Activated T-cell treated with anti-CD3 and anti-CD28 coated beads, Interleukin-2, amount 50 U/mL, for 4 hours (primary cell): ENCODE data around the gene CFAP157. TPM values are rescaled to one million over a fixed set of nuclear protein-coding genes. Genes with fewer than 3 reads are reported as not detected.

ENCODE experiments used
- ATAC-seq, 2 donors: fragments of 200-7000 bp; cut with Tn5 transposase; one replicate each; pipeline ENCODE4 v1.10.0; 2021
- DNase-seq: peaks from one replicate; pipeline ENCODE4 v3.0.0-alpha.2; 2020
- H3K27me3 Mint-ChIP-seq: one replicate; pipeline ENCODE4 v1.8.0; 2021; ENCODE audit warnings: low read depth, mixed read lengths
- H3K36me3 Mint-ChIP-seq: one replicate; pipeline ENCODE4 v1.8.0; 2022; ENCODE audit warnings: mixed read lengths; ENCODE audit not compliant: insufficient read depth
- H3K4me1 Mint-ChIP-seq: one replicate; pipeline ENCODE4 v1.8.0; 2021; ENCODE audit warnings: low read depth, mixed read lengths
- H3K4me3 Mint-ChIP-seq: one replicate; pipeline ENCODE4 v1.8.0; 2021; ENCODE audit warnings: mild to moderate bottlenecking, moderate library complexity, mixed read lengths
- H3K9me3 Mint-ChIP-seq: one replicate; pipeline ENCODE4 v1.8.0; 2021; ENCODE audit warnings: mixed read lengths
- total RNA-seq, 3 donors: library from RNA; stranded (reverse); gene quantifications; one replicate each; pipeline ENCODE4 v1.2.1, GENCODE V29; 2021

The CFAP157 gene
- total RNA-seq, 3 donors from 2014 or later, result not detected

DNA sequence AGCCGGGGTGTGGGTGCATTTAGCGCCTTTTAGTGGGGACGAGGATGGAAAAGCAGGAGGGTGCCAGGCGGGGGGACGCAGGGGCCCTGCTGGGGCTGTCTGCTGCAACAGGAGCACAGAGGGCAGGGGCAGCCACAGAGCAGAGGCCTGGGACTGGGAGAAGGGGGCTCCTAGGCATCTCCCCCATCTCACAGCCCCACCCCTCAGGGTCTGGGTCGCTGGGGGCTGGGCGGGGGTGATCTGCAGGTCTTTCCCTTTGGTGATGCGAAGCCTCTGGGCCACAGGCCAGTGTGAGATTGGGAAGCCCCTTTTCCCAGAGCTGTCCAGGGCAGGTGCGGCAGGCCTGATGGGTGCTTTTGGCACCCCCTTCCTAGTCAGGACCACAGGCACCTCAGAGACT, 23.5 kb downstream of the CFAP157 start:
- H3K4me1 Mint-ChIP-seq, result peaks cover 12% of the 10 kb centered on the region
- DNase-seq, result no peak
- no peaks in the 10 kb centered on the region for H3K9me3 Mint-ChIP-seq
- H3K4me3 Mint-ChIP-seq, result no peak overlapping the region
- no peak for ATAC-seq
- H3K36me3 Mint-ChIP-seq, result peaks cover 4% of the 10 kb centered on the region
- H3K27me3 Mint-ChIP-seq, result no peaks in the 10 kb centered on the region

DNA sequence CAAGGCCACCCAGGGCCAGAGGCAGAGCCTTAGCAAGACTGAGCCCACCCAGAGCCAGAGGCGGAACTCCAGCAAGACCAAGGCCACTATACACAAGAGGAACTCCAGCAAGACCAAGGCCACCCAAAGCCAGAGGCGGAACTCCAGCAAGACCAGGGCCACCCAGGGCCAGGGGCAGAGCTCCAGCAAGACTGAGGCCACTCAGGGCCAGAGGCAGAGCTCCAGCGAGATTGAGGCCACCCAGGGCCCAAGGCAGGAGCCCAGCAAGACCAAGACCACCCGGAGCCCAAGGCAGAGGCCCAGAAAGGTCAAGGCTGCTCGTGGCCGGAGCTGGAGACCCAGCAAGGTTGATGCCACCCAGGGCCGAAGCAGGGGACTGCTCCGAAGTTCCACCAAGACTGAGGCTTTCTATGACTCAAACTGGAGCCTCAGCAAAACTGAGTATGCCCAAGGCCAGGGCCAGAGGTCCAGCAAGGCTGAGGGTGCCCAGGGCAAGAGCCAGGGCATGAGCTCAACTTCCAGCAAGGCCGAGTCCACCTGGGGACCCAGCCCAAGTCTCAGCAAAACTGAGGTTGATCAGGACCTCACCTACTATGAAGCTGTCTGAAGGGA, 24.1 kb downstream of the CFAP157 start:
- no peak for ATAC-seq
- peaks cover 4% of the 10 kb centered on the region for H3K36me3 Mint-ChIP-seq

GRCh38 chr9:127731938-127732337, 25.1 kb downstream of the CFAP157 start:
- no peak for DNase-seq
- no peak for ATAC-seq
- Mint-ChIP-seq H3K36me3 (peaks cover 4% of the 10 kb centered on the region), H3K27me3 (no peaks in the 10 kb centered on the region), H3K9me3 (no peaks in the 10 kb centered on the region), H3K4me3 (no peak overlapping the region), H3K4me1 (peaks cover 21% of the 10 kb centered on the region)

More for the DNA sequence above, 24.1 kb downstream of the CFAP157 start:
- H3K9me3 Mint-ChIP-seq, result no peaks in the 10 kb centered on the region
- no peaks in the 10 kb centered on the region for H3K27me3 Mint-ChIP-seq
- peaks cover 18% of the 10 kb centered on the region for H3K4me1 Mint-ChIP-seq
- H3K4me3 Mint-ChIP-seq, result no peak overlapping the region
- no peak for DNase-seq

DNA sequence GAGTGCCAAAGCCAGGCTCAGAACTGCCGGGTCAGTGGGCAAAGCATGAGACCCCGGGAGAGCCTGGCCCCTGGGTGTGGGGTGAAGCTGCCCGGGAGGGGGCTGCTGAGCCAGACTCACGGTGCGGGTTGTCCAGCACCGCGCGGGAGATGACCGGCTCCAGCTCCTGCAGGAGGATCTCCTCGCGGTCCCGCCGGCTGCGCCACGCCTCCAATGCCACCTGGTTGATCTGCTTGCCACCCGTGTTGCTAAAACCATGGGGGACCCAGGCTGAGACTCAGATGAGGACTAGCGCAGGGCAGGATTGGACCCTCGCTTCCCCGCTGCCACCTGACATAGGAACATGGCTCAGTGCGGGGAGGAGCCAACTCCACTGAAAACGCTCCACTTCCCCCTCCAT, 25.7 kb downstream of the CFAP157 start:
- ATAC-seq (no peak), DNase-seq (no peak)
- Mint-ChIP-seq H3K4me1 (peaks cover 21% of the 10 kb centered on the region), H3K9me3 (no peaks in the 10 kb centered on the region), H3K36me3 (peaks cover 4% of the 10 kb centered on the region), H3K27me3 (no peaks in the 10 kb centered on the region), H3K4me3 (no peak overlapping the region)

- H3K36me3 Mint-ChIP-seq, result peaks cover 9% of the 10 kb centered on the region
- no peaks in the 10 kb centered on the region for H3K27me3 Mint-ChIP-seq
- ATAC-seq (no peak), DNase-seq (no peak)
- H3K9me3 Mint-ChIP-seq, result no peaks in the 10 kb centered on the region
- H3K4me1 Mint-ChIP-seq, result peaks cover 21% of the 10 kb centered on the region
- peak overlapping the region; percentile 83 for H3K4me3 Mint-ChIP-seq
Measured at GRCh38 chr9:127733614-127734013, 26.8 kb downstream of the CFAP157 start.

DNA sequence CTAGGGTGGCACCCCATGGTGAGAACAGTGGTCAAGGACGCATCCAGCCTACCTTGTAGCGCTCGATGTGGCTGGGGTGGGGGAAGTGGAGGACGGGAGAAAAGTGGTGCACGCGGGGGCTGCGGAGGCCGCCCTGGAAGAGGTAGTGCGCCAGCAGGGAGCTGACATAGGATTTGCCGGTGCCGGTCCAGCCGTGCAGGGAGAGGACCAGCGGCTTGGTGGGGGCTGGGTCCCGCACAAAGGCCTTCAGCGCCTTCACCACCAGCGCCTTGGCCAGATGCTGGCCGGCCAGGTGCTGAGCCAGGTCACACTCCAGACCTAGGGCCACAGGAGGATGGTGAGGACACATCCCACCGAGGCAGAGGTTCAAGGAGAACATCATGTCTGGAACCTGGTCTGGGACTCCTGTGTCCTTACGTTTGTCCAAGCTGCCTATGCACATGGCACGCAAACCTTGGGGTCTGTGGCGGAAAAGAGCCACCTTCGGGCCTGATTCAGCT, 27.5 kb downstream of the CFAP157 start:
- DNase-seq (no peak), ATAC-seq (no peak)
- Mint-ChIP-seq H3K9me3 (no peaks in the 10 kb centered on the region), H3K27me3 (no peaks in the 10 kb centered on the region), H3K36me3 (peaks cover 13% of the 10 kb centered on the region), H3K4me1 (peaks cover 21% of the 10 kb centered on the region), H3K4me3 (peak overlapping the region; percentile 83)

DNA sequence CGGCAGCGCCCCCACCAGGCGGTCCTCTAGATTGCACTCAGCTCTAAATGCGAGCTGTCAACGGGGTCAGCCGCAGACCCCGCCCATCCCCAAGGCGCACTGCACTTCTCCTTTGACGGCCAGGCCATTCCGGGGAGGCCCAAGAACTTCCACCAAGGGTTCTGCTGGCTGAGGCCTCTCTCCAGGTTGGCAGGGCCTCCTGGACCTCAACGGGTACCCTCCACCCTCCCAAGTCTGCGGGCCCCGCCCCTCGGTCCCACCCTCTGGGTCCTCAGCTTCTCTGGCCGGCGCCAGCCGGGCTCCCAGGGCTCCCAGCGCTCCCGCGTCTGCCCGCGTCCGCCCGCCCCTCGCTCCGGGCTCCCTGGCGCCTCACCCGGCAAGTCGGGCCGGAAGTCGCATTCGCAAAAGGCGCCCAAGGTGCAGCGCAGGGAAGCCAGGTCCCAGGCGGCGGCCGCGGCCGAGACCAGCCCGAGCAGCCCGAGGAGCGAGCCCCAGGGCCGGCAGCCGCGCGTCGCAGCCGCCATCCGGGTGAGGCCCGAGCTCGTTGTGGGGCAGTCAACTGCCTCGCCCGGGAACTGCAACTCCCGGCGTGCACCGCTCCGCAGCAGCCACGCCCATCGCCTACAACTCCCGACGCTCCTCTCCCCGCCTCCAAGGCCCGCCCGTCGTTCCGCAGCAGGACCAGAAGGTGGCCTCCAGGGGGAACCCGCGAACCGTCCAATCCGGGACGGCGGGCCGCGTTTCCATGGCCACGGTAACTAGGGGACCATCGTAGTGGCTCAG, 28.1 kb downstream of the CFAP157 start, which contains the start of gene TOR2A:
Gene TOR2A (minus strand): TSS at position 548 of the 783 bp plus-strand sequence. CDS start 24 bp downstream, at position 524.
- peak; percentile 97 for DNase-seq
- Mint-ChIP-seq H3K27me3 (no peaks in the 10 kb centered on the region), H3K9me3 (no peaks in the 10 kb centered on the region), H3K36me3 (peaks cover 13% of the 10 kb centered on the region), H3K4me1 (peaks cover 21% of the 10 kb centered on the region), H3K4me3 (peak within 1 kb of the TSS; percentile 83)
- ATAC-seq, result peak; percentile 96 to 97

DNA sequence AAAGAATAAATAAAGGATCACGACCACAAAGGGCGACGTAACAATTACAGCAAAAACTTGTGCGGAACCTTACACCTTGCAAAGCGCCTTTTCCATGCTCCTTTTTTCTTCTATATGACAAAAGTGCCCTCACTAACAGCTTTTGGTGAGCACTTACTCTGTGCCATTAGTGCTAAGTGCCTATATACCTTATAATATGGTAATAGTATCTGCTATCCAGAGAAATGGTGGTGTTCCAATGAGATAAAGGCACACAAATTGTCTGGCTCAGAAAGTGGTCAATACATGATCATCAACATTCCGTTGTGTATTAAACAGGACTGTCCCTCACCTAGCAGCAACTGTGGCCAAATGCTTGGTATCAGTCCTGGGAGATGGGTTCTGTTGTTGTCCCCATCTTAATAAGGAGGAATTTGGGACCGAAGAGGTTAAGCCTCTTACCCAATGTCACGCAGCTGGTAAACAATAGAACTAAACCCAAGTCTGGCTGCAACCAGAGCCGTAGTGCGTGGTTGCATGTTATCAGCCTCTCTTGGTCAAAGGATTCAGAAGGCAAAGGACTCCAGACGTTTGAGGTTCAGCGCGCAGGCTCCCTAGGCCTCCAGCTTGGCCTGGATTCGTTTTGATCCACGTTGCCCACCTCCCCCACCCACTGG, 28.9 kb downstream of the CFAP157 start:
- Mint-ChIP-seq H3K4me3 (peak overlapping the region; percentile 83), H3K4me1 (peaks cover 21% of the 10 kb centered on the region), H3K36me3 (peaks cover 13% of the 10 kb centered on the region), H3K9me3 (no peaks in the 10 kb centered on the region), H3K27me3 (no peaks in the 10 kb centered on the region)
- ATAC-seq (no peak), DNase-seq (no peak)

- H3K4me1 Mint-ChIP-seq, result peaks cover 19% of the 10 kb centered on the region
- H3K27me3 Mint-ChIP-seq, result no peaks in the 10 kb centered on the region
- ATAC-seq (no peak), DNase-seq (no peak)
- no peak overlapping the region for H3K4me3 Mint-ChIP-seq
- H3K9me3 Mint-ChIP-seq, result no peaks in the 10 kb centered on the region
- peaks cover 11% of the 10 kb centered on the region for H3K36me3 Mint-ChIP-seq
Measured at GRCh38 chr9:127738666-127739065, 31.9 kb downstream of the CFAP157 start.

GRCh38 chr9:127739614-127740330, 33.0 kb downstream of the CFAP157 start:
- no peaks in the 10 kb centered on the region for H3K27me3 Mint-ChIP-seq
- H3K9me3 Mint-ChIP-seq, result no peaks in the 10 kb centered on the region
- H3K4me1 Mint-ChIP-seq, result peaks cover 10% of the 10 kb centered on the region
- no peak overlapping the region for H3K4me3 Mint-ChIP-seq
- DNase-seq (no peak), ATAC-seq (no peak)
- peaks cover 11% of the 10 kb centered on the region for H3K36me3 Mint-ChIP-seq

- no peaks in the 10 kb centered on the region for H3K9me3 Mint-ChIP-seq
- H3K36me3 Mint-ChIP-seq, result peaks cover 11% of the 10 kb centered on the region
- no peak for DNase-seq
- no peak for ATAC-seq
- H3K4me3 Mint-ChIP-seq, result no peak overlapping the region
- H3K4me1 Mint-ChIP-seq, result peaks cover 3% of the 10 kb centered on the region
- no peaks in the 10 kb centered on the region for H3K27me3 Mint-ChIP-seq
Measured at GRCh38 chr9:127741831-127742434, 35.1 kb downstream of the CFAP157 start.

GRCh38 chr9:127742435-127743088, 35.8 kb downstream of the CFAP157 start:
- peaks cover 6% of the 10 kb centered on the region for H3K4me1 Mint-ChIP-seq
- no peak overlapping the region for H3K4me3 Mint-ChIP-seq
- peaks cover 11% of the 10 kb centered on the region for H3K36me3 Mint-ChIP-seq
- ATAC-seq, result no peak
- no peaks in the 10 kb centered on the region for H3K9me3 Mint-ChIP-seq
- no peak for DNase-seq
- no peaks in the 10 kb centered on the region for H3K27me3 Mint-ChIP-seq

- peaks cover 3% of the 10 kb centered on the region for H3K36me3 Mint-ChIP-seq
- H3K4me1 Mint-ChIP-seq, result peaks cover 6% of the 10 kb centered on the region
- DNase-seq (no peak), ATAC-seq (no peak)
- no peak overlapping the region for H3K4me3 Mint-ChIP-seq
- no peaks in the 10 kb centered on the region for H3K27me3 Mint-ChIP-seq
- H3K9me3 Mint-ChIP-seq, result no peaks in the 10 kb centered on the region
Measured at GRCh38 chr9:127744398-127745110, 37.8 kb downstream of the CFAP157 start.
